ENCODE data around the gene PPCDC.

Gene PPCDC

GRCh38 chr15:75045332-75046015 lies 22.1 kb downstream of the PPCDC start:
- no peak for DNase-seq

DNA sequence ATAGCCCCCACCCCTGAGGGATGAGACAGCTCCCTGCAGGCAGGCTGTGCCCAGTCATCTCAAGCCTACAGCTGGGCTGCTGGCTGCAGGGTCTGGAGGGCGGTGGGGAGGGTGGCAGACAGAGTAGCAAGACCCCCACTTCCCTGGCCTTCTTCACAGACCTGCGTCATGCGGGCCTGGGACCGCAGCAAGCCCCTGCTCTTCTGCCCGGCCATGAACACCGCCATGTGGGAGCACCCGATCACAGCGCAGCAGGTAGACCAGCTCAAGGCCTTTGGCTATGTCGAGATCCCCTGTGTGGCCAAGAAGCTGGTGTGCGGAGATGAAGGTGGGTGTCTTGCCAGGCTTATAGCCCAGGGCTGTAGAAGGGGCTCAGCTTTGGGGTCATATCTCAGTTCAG lies 25.0 kb downstream of the PPCDC start:
- DNase-seq: no peak

- no peak for DNase-seq
Measured at GRCh38 chr15:75049392-75049791, 26.0 kb downstream of the PPCDC start.

GRCh38 chr15:75050283-75050682 lies 26.9 kb downstream of the PPCDC start:
- DNase-seq: no peak

DNA sequence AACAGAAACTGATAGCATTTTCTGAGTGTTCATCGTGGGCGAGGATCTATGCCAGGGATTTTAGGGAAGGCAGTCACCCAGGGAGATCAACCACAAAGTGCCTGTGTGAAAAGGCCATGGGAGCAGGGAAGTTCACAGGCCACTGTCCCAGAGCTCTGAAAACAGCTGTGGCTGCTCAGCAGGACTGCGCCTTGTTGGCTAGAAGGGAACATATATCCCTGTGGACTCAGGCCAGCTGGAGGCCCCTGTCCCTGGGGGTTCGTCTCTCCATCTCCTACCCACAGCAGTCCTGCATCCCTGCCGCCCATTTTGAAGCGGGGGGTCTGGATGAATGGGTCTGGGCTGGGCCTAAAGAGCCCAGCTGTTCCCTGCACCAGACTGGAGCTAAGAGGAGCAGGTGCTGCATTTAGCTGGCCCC lies 27.8 kb downstream of the PPCDC start:
- no peak for DNase-seq

- DNase-seq: no peak
Measured at GRCh38 chr15:75051711-75052110, 28.3 kb downstream of the PPCDC start.

GRCh38 chr15:75052972-75053747 lies 29.8 kb downstream of the PPCDC start:
- no peak for DNase-seq

- DNase-seq: no peak
Measured at GRCh38 chr15:75053748-75054125, 30.3 kb downstream of the PPCDC start.

DNA sequence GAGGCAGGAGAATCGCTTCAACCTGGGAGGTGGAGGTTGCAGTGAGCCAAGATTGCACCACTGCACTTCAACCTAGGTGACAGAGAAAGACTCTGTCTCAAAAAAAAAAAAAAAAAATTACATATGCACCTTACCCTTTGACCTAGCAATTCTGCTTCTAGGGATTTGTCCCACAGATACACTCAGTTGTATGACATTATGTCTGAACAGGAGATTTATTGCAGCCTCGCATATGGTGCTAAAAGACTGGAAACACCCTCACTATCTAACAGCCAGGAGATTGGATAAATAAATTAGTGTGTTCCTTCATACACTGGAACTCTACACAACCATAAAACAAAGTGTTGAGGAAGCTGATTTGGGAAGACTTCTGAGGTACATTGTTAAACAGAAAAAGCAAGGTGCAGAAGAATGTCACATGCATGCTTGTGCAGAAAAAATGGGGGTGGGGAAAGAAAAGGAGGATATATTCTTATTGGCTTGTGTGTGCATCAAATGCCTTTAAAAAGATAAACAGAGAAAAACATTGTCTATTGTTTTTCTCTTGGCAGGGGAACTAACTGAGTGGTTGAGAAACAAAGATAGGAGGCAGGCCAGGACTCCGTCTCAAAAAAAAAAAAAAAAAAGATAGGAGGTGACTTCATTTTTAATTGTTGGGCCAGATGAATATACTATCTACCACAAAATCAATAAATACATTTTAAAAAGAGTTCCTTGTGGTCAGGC lies 30.9 kb downstream of the PPCDC start:
- DNase-seq: no peak

- no peak for DNase-seq
Measured at GRCh38 chr15:75056036-75056435, 32.6 kb downstream of the PPCDC start.

DNA sequence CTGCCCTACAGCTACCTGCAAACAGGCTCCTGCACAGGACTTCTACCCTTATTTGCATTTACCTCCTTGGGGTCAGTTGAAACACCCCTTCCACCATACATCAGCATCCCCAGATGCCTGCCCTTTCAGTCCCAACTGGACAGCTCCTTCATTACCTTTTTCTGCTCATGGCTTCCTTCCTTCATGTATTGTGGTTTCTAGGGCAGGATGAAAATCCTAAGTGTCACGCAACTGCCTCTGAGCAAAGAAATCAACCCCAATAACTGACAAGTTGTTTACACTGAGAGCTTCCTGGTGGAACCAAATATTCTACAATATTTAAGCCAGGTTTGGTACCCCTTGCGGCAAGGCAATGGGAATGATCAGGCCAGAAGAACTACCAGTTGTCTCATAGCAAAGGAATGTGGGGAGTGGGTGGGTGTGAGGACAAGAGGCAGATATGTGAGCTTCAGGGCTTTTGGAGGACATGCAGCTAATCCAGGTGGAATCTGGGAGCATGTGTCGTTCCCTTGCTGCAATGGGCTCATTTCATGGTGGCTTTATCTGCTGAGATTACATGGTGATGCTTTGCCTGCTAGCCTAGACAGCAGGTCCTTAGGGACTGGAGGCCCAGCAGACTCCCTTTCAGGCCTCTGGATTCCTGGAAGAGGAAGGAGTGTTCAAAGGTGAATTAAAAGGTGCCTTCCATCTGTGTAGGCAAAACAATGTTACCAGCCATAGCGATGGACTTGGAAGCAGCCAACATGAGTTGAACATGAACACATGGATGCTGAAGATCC lies 34.9 kb downstream of the PPCDC start:
- no peak for DNase-seq

DNA sequence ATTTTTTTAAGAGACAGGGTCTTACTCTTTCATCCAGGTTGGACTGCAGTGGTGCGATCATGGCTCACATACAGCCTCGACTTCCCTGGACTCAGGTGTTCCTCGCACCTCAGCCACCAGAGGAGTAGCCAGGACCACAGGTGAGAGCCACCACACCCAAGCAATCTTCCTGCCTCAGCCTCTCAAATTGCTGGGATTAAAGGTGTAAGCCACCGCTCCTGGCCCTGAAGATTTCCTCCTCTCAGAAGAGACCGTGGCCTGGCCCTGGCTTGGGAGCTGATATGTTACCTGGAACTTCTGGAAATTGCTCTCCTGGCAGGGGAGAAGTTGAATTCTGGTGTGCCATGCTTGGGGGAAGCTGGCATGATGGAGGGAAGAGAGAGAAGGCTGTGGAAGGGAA lies 36.2 kb downstream of the PPCDC start:
- DNase-seq: peak; percentile 16

- no peak for DNase-seq
Measured at GRCh38 chr15:75061272-75061671, 37.9 kb downstream of the PPCDC start.

DNA sequence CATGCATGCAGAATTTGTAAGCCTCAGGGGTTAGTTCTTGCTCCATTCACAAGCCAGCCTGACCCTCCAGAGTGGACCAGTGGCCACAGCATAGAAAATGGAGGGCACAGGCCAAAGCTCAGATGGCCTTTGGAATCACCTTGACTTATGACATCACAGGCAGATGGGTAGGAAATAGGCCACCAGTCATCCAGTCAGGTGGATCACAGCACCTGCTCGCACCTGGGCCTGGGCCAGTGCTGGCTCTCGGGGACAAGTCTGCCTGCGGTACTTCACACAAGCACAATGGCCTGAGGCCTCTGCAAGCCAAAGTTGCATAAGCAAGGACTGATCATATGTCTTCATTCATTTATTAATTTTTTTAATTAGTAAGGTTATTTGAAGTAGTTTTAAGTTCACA lies 39.3 kb downstream of the PPCDC start:
- no peak for DNase-seq

GRCh38 chr15:75063338-75063737 lies 39.9 kb downstream of the PPCDC start:
- no peak for DNase-seq

GRCh38 chr15:75063889-75064288 lies 40.5 kb downstream of the PPCDC start:
- DNase-seq: no peak

DNA sequence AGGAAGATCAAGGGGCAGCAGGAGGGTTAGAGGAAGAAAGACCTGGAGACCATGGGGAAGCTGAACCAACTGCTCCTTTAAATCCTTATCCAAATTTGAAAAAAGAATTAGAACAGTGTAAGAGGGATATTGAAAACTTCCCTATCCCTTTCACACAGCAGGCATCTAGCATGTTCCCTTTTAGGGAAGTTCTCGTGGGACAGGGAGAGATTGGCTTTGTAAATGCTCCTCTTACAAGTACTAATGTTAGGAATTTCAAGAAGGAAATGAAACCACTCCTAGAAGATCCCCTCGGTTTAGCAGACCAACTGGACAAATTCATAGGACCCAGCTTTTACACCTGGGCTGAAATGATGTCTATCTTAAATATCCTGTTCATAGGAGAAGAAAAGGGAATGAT lies 41.5 kb downstream of the PPCDC start:
- no peak for DNase-seq

DNA sequence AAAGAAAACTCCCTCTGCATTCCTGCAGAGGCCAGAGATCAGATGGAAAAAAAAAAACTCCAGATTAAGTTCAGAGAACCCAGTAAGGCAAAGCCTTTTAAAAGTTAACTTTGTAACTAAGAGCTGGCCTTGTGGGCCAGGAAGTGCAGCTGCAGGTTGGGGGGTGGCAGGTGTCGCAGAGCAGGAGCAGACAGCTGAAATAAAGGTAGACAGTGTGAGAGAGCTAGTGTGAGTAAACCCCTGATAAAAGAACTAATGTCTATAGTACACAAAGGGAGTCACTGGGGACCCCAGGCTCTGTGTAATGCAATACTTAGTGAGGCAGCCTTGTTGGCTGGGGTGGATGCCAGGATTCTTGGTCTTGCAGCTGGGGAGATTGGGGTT lies 42.1 kb downstream of the PPCDC start:
- no peak for DNase-seq

DNA sequence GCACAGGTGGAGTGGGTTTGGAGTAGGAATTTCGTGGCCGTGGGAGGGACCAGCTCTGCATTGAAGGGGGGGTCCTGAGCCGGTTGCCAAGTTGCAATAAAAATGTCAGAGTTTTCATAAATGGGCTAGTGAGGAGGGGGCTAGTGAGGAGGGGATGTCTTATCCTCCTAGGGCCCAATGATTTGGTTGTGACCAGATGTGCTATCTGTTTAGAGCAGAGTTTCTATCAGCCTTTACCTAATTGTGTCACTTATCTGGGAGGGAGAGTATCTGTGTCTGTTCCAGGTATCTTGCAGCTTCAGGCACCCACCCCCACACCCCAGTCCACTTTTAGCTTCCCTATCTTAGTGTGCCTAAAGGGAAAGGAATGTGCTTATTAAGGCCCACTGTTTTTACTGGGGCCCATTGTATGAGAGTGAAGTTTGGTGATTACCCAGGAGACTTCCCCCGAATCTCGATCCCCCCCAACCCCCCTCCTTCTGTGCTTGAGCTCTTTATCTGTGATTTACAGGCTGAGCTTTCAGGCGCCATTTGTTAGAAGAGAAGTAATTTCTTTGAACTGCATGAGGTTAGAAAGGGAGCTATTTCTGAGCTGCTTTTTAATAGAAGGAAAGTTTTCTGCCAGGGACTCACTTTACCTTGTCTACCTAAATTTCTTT lies 42.6 kb downstream of the PPCDC start:
- DNase-seq: no peak

- DNase-seq: no peak
Measured at GRCh38 chr15:75067123-75067830, 43.9 kb downstream of the PPCDC start.

GRCh38 chr15:75068748-75069147 lies 45.4 kb downstream of the PPCDC start:
- no peak for DNase-seq

All from activated CD4-positive, CD25-positive, alpha-beta regulatory T cell treated with anti-CD3 and anti-CD28 coated beads, Interleukin-2, amount 50 U/mL, for 72 hours (primary cell).